Measurements from ENCODE around the gene TMEM243.

GRCh38 chr7:87202208-87202607, 17.3 kb downstream of the TMEM243 start:
- TF ChIP-seq CTCF (conservative IDR thresholded peaks at IDR 0.05 in 1 of 2, IDR thresholded peaks at IDR 0.05 in 1 of 2; ENCODE audit: low read depth in 1 of 2, low read length in 2 of 2) (no peak), EZH2 (IDR thresholded peaks at IDR 0.05; ENCODE audit: low read length, missing control alignments) (no peak)
